ENCODE results near the gene JUP.

JUP gene

DNA sequence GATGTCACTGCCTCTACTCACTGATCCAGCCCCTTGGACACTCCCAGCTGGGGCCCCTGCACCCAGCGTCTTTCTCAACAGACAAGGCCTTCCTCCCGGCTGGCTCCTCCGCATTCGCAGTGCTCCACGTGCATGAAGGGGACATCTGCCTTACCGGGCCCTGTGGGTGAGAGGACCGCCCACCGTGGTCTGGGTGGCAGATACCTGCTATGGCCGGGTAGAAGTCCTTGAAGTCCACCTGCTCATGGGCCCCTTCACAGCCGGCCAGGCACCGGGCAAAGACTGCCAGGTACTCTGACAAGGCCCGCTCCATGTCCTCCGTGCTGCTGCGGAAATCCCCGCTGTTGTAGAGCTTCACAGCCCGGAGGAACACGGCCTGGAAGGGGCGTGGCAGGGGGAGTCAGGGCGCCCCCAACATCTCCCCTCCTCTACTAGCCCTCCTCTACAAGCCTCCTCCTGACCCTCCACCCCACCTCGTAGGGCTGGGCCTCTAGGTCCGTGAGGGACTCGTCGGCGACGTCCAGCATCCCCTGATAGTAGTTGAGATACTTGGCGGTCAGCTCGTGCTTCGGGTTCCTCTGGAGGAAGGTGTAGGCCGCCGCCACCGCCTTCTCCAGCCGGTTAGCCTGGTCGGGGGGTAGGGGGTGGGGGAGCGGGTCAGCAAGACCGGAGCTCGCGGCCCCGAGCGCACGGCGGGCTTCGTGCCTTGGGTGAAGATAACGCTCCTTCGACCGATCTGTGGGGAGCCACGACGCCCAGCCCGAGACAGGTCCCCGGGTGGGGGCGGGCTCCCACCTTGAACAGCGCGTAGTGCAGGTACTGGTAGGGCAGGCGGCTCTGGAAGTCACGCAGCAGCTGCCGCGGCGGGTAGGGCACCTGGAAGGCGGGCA lies 24.4 kb upstream of the JUP start:
- DNase-seq (ENCODE audit: low read depth in 2 of 2): no peak

- DNase-seq (ENCODE audit: low read depth in 2 of 2): no peak
These were observed 20.4 kb upstream of the JUP start for GRCh38 chr17:41806685-41807445.

DNA sequence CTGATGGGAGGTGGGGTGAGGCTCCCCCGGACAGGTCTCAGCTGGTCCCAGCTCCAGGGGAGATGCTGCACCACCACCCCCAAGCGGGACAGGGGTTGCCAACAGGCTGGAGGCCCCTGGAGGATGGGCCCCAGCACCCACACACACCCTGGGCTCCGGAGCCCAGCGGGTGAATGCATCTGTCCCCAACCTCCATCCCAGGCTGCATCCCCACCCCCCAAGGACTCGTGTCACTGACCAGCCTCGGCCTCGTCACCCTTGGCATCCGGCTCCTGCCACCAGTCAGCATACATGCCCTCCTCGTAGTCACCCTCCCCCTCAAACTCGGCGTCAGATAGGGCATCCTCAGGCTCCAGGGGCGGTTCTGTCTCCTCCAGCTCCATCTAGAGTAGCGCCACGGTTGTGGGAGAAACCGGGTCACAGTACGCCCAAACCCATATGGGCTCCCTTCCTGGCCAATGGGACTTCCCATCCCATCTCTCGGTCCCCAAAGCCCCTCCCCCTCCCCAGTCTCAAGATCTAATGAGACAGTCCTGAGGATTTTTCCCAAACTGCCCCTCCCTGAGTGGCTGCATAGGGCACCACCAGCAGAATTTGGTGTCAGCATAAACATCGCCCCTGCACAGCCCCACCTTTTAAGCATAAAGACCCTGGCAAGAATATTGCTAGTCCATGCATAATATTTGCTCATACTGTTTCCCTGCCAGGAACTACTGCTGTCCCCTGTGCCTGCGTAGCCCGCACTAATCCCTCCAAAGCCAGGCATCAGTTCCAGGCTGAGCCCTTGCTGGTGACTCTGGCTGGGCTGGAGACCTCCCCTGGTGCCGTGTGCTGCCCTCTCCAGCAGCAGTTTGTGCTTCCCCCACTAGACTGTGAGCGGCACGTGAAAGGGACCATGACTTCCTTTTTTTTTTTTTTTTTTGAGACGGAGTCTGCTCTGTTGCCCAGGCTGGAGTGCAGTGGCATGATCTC lies 16.8 kb upstream of the JUP start:
- DNase-seq (ENCODE audit: low read depth in 2 of 2): no peak

- DNase-seq (ENCODE audit: low read depth in 2 of 2): peak; percentile 70 to 72
These were observed 15.1 kb upstream of the JUP start for GRCh38 chr17:41801374-41802271.

- DNase-seq (ENCODE audit: low read depth in 2 of 2): no peak
These were observed 14.3 kb upstream of the JUP start for GRCh38 chr17:41800601-41801373.

GRCh38 chr17:41799366-41799765 lies 12.9 kb upstream of the JUP start:
- no peak for DNase-seq (ENCODE audit: low read depth in 2 of 2)

DNA sequence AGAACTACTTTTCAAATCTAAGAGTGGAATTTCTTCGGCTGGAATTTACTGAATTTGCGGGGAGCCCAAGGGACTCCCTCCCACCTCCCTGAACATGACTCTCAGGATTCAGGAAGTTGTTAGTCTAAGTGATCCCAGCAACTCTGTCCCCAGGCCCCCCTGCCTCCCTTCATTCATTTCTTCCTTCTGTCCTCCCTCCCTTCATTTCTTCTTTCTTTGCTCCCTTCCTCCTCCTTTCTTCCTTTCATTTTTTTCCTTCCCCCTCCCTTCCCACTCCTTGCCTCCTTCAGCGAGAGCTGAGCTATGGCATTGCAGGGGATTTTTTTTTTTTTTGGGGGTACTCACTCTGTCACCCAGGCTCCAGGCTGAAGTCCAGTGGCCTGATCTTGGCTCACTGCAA lies 10.9 kb upstream of the JUP start:
- no peak for DNase-seq (ENCODE audit: low read depth in 2 of 2)

DNA sequence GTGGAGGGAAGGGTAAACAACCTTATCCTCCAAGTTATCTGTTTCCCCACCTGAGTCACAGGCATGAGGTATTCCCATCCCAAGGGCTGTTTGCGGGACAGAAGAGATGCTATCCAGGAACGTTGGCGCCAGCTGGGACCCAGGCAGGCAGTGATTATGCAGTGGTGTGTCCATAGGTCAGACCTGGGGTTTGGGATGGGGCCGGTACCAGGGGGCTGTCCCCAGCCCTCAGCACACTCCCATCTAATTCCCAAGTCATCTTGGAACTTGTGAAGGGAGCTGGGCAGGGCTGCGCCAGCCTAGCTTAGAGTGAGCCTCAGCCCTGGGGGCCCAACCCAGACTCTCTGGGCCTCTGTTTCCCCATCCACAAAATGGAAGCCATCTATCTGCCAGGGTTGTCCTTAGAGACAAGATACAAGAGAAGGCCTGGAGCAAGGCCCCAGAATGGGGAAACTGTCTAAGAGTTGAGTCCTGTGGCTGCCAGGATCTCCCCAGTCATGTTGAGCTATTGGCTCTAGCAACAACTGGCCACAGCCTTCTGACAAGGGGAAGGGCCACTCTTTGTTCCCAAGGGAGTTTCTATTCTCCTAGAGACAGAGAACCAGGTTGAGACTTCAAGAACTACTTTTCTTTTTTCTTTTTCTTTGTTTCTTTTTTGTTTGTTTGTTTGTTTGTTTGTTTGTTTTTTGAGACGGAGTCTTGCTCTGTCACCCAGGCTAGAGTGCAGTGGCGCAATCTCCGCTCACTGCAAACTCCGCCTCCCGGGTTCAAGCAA lies 9.8 kb upstream of the JUP start:
- DNase-seq (ENCODE audit: low read depth in 2 of 2): no peak

GRCh38 chr17:41794540-41794975 lies 8.0 kb upstream of the JUP start:
- no peak for DNase-seq (ENCODE audit: low read depth in 2 of 2)

DNA sequence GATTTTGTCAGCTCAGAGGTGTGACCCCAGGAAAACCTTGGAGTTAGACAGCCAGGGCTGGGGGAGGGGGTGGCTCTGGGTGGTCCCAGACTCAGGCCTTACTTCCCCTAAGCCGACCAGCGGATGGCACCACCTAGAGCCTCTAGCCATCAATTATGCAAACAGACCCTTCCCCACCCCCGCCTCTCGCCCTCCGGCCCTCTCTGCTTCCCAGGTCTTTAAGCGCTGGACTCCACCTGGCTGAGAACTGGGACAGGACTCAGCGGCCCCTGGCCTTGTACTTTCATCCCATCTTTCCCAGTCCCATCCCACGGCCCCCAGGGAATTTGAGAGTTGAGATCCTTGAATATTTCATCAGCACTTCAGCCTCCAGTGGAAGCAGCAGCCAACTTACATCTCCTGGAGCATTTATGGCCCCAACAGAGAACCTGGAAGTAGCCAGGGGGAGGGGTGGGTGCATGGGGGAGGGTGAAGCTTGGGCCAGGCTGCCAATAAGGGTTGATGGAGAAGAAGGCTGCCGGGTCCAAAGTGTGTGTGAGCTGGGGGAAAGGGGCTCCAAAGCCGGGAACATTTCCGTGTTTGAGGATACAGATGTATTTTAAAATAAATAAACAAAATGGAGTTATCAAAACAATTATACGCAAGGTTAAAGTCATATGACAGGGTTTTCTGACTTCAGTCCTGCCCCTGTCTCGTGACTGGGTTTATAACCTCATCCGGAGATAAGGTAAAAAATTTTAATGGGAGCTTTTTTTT lies 7.5 kb upstream of the JUP start:
- DNase-seq (ENCODE audit: low read depth in 2 of 2): no peak

- no peak for DNase-seq (ENCODE audit: low read depth in 2 of 2)
These were observed 6.6 kb upstream of the JUP start for GRCh38 chr17:41792845-41793783.

DNA sequence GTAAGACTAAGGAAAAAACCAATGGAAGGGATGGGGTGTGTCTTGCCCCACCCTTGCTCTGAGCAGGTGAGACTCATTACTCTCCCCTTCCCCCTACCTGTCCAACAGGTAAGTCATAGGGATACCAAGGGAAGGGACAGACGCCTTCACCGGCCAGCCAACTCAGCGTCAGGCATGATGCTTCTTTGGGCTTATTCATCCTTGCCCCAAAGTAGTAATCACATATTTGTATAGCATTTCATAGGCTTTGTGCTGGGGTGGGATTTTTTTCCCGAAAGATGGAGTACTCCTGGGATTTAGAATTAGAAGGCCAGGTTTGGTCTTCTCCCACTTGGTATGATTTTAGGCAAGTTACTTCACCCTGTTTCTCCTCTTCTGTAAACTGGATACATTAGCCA lies 509 bp upstream of the JUP start:
- no peak for DNase-seq (ENCODE audit: low read depth in 2 of 2)

DNA sequence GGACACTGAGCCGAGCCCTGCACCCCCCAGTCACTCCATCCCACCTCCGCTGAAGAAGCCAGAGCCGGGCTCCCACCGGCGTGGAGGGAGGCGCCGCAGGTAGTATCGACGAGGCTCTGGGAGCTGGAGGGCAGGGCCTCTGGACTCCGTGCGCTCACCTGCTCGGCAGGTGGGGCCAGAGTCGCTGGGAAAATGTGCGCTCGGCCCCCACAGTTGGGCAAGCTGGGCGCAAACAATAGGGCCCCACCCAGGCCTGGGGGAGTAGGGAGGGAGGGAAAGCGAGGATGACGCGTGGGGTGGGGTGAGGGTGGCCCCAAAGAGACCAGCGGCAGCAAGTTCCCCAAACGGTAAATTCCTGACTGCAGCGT lies 668 bp downstream of the JUP start:
- no peak for DNase-seq (ENCODE audit: low read depth in 2 of 2)

GRCh38 chr17:41785091-41785858 lies 1.2 kb downstream of the JUP start:
- no peak for DNase-seq (ENCODE audit: low read depth in 2 of 2)

- DNase-seq (ENCODE audit: low read depth in 2 of 2): no peak
These were observed 2.2 kb downstream of the JUP start for GRCh38 chr17:41784207-41784744.

- DNase-seq (ENCODE audit: low read depth in 2 of 2): no peak
These were observed 4.4 kb downstream of the JUP start for GRCh38 chr17:41782142-41782541.

All from stimulated activated CD4-positive, alpha-beta T cell treated with anti-CD3 and anti-CD28 coated beads, Interleukin-1b, Interleukin-23, amount 100 ng/mL, for 4 hours (primary cell).